CD14-positive monocyte (primary cell): Measurements from ENCODE around the gene RSL24D1. TPM values are rescaled to one million over a fixed set of nuclear protein-coding genes. Genes with fewer than 3 reads are reported as not detected.
"Not testable (repeated sequence)": the region's sequence is repeated elsewhere in the genome, so short reads cannot be mapped to it uniquely, and the experiment has no call there.

Source experiments
- DNase-seq, 3 donors: peaks; one replicate each; pipeline ENCODE4 v3.0.0-alpha.2; 2011 to 2022
- H2AFZ ChIP-seq: 2 replicates; pipeline ENCODE4 v1.6.0; 2012; ENCODE audit warnings: mild to moderate bottlenecking, low read depth, low read length, inconsistent platforms; ENCODE audit not compliant: insufficient read depth, poor library complexity, severe bottlenecking
- H3K27ac ChIP-seq, 2 donors: 1 replicate in 1 of 2; 2 replicates in 1 of 2; pipeline ENCODE4 v1.5.1; 2012 to 2013; ENCODE audit warnings: low read length in 2 of 2, control low read depth in 1 of 2, inconsistent platforms in 1 of 2, low read depth in 1 of 2, mild to moderate bottlenecking in 1 of 2
- H3K27me3 ChIP-seq, 2 donors: one replicate each; pipeline versions ENCODE4 v1.6.0 to v1.6.1; 2011 to 2013; ENCODE audit warnings: low read length in 2 of 2; ENCODE audit not compliant: control insufficient read depth in 2 of 2, insufficient read depth in 2 of 2
- H3K36me3 ChIP-seq, 2 donors: replicated peaks in 1 of 2; 1 replicate in 1 of 2; 2 replicates in 1 of 2; pipeline versions ENCODE4 v1.5.1 to v1.6.1; 2012 to 2013; ENCODE audit warnings: low read length in 2 of 2, control low read depth in 1 of 2, inconsistent platforms in 1 of 2, mild to moderate bottlenecking in 1 of 2; ENCODE audit not compliant: insufficient read depth in 2 of 2, control insufficient read depth in 1 of 2
- H3K4me1 ChIP-seq, 2 donors: 1 replicate in 1 of 2; 2 replicates in 1 of 2; pipeline versions ENCODE4 v1.5.1 to v1.6.1; 2012 to 2013; ENCODE audit warnings: low read length in 2 of 2, control low read depth in 1 of 2, inconsistent platforms in 1 of 2, mild to moderate bottlenecking in 1 of 2, moderate library complexity in 1 of 2; ENCODE audit not compliant: insufficient read depth in 2 of 2, control insufficient read depth in 1 of 2
- H3K4me2 ChIP-seq: replicated peaks from 2 replicates; pipeline ENCODE3; 2012; ENCODE audit warnings: low read length, moderate library complexity, mild to moderate bottlenecking; ENCODE audit not compliant: poor library complexity, severe bottlenecking; ENCODE audit errors: extremely low read depth
- H3K4me3 ChIP-seq, 3 experiments: fragments of 200-600 bp in 1 of 3; sonication (generic) in 1 of 3; replicated peaks in 1 of 3; 1 replicate in 2 of 3; 2 replicates in 1 of 3; pipeline ENCODE4 v1.5.1; 2011 to 2013; ENCODE audit warnings: low read length in 3 of 3, mild to moderate bottlenecking in 3 of 3, control low read depth in 2 of 3, low read depth in 2 of 3, inconsistent platforms in 1 of 3, moderate library complexity in 1 of 3
- H3K79me2 ChIP-seq: 2 replicates; pipeline ENCODE4 v1.6.0; 2012; ENCODE audit warnings: mild to moderate bottlenecking, control low read depth, inconsistent platforms, low read length, moderate library complexity; ENCODE audit not compliant: insufficient read depth
- H3K9ac ChIP-seq: 2 replicates; pipeline ENCODE4 v1.6.0; 2017; ENCODE audit warnings: low read length, mild to moderate bottlenecking; ENCODE audit not compliant: insufficient read depth, poor library complexity, severe bottlenecking
- H3K9me3 ChIP-seq, 2 donors: replicated peaks in 1 of 2; 1 replicate in 1 of 2; 2 replicates in 1 of 2; pipeline versions ENCODE4 v1.5.1 to v1.6.1; 2012 to 2013; ENCODE audit warnings: low read length in 2 of 2, control low read depth in 1 of 2; ENCODE audit not compliant: control insufficient read depth in 1 of 2, insufficient read depth in 1 of 2
- H4K20me1 ChIP-seq: 2 replicates; pipeline ENCODE4 v1.6.0; 2012; ENCODE audit warnings: mild to moderate bottlenecking, low read length, control low read depth, moderate library complexity; ENCODE audit not compliant: insufficient read depth
- H3K27ac Mint-ChIP-seq, 7 donors: one replicate each; pipeline ENCODE4 v1.8.0; 2020; ENCODE audit warnings: mild to moderate bottlenecking in 7 of 7, mixed read lengths in 7 of 7, moderate library complexity in 6 of 7, inconsistent platforms in 2 of 7
- H3K27me3 Mint-ChIP-seq, 3 donors: one replicate each; pipeline ENCODE4 v1.8.0; 2021 to 2022; ENCODE audit warnings: low read depth in 3 of 3, mild to moderate bottlenecking in 3 of 3, mixed read lengths in 3 of 3, moderate library complexity in 3 of 3, inconsistent platforms in 1 of 3
- H3K36me3 Mint-ChIP-seq, 2 donors: one replicate each; pipeline ENCODE4 v1.8.0; 2020; ENCODE audit warnings: mixed read lengths in 2 of 2, inconsistent platforms in 1 of 2, mild to moderate bottlenecking in 1 of 2
- H3K4me1 Mint-ChIP-seq: one replicate; pipeline ENCODE4 v1.8.0; 2020; ENCODE audit warnings: mild to moderate bottlenecking, mixed read lengths
- H3K4me3 Mint-ChIP-seq, 2 donors: one replicate each; pipeline ENCODE4 v1.8.0; 2020; ENCODE audit warnings: mild to moderate bottlenecking in 2 of 2, mixed read lengths in 2 of 2, moderate library complexity in 1 of 2
- H3K9me3 Mint-ChIP-seq, 7 donors: one replicate each; pipeline ENCODE4 v1.8.0; 2020 to 2022; ENCODE audit warnings: mixed read lengths in 7 of 7, mild to moderate bottlenecking in 6 of 7, moderate library complexity in 6 of 7, inconsistent platforms in 2 of 7
- WGBS: methylation state at CpG from one replicate; pipeline ENCODE4 v1.1.5; 2013; ENCODE audit warnings: missing lambda C conversion rate; ENCODE audit not compliant: insufficient coverage; 5-methylcytosine and 5-hydroxymethylcytosine counted together
- intact Hi-C, 2 donors: fragments of 100-400 bp; cut with micrococcal nuclease; formaldehyde crosslinking; loops; one replicate each; pipeline versions ENCODE4 v1.15.0 to v1.15.1; 2023
- polyA plus RNA-seq, 3 donors: library from polyadenylated mRNA; depleted of rRNA in 1 of 3; unstranded in 2 of 3; stranded (reverse) in 1 of 3; fragments of 300-500 nt in 2 of 3; fragments of >200 nt in 1 of 3; fragmentation: Illumina TruSeq in 2 of 3; gene quantifications; 1 replicate in 2 of 3; 2 replicates in 1 of 3; pipeline ENCODE4 v1.2.3, GENCODE V29; 2012 to 2021
- TF ChIP-seq, protein P1 (sequence below): fragments of 200-600 bp; IDR thresholded peaks from one replicate; pipeline ENCODE4 v1.8.0; 2022; ENCODE audit warnings: antibody characterized with exemption, mild to moderate bottlenecking

RSL24D1 gene
- polyA plus RNA-seq, 3 donors, result 28.0 to 84.2 (median 73.0) TPM

DNA sequence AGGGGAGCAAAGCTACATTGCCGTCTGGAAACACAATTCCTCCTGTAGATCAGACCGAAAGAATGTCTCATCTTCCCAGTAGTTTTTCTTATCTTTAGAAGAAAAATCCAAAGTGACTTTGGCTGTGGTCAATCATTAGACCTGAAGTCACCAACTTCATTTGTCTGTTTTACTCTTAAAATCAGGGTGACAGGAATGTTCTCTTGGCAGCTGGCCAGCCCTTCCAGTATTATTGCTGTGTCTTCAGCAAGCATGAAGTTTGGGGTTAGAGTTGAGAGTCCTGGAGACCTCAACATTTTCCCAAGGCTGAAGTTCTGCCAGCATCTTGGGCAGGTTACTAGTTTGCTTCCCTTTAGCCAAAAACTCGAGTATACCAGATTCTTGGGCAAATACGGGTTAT lies 32.5 kb downstream of the RSL24D1 start:
- Mint-ChIP-seq H3K9me3 (peaks cover 0 to 2% (median 0%) of the 10 kb centered on the region in 7 donors), H3K27me3 (peaks cover 0 to 2% (median 1%) of the 10 kb centered on the region in 3 donors), H3K4me3 (no peak overlapping the region), H3K27ac (no peak overlapping the region), H3K36me3 (no peaks in the 10 kb centered on the region), H3K4me1 (no peaks in the 10 kb centered on the region)
- H3K4me2 ChIP-seq, result no peak overlapping the region
- H3K9me3 ChIP-seq, result no peaks in the 10 kb centered on the region
- H3K9ac ChIP-seq, result no peak overlapping the region
- no peaks in the 10 kb centered on the region for H4K20me1 ChIP-seq
- intact Hi-C loops, result no loop called here
- no peak for DNase-seq
- H3K4me3 ChIP-seq, result no peak overlapping the region
- WGBS, result 83% methylated on average over 1 of the region's 4 CpGs
- TF ChIP-seq, protein P1, sequence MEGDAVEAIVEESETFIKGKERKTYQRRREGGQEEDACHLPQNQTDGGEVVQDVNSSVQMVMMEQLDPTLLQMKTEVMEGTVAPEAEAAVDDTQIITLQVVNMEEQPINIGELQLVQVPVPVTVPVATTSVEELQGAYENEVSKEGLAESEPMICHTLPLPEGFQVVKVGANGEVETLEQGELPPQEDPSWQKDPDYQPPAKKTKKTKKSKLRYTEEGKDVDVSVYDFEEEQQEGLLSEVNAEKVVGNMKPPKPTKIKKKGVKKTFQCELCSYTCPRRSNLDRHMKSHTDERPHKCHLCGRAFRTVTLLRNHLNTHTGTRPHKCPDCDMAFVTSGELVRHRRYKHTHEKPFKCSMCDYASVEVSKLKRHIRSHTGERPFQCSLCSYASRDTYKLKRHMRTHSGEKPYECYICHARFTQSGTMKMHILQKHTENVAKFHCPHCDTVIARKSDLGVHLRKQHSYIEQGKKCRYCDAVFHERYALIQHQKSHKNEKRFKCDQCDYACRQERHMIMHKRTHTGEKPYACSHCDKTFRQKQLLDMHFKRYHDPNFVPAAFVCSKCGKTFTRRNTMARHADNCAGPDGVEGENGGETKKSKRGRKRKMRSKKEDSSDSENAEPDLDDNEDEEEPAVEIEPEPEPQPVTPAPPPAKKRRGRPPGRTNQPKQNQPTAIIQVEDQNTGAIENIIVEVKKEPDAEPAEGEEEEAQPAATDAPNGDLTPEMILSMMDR, result no peak
- no peak overlapping the region for H2AFZ ChIP-seq
- no peaks in the 10 kb centered on the region for H3K79me2 ChIP-seq
- H3K36me3 ChIP-seq, result no peaks in the 10 kb centered on the region
- no peaks in the 10 kb centered on the region for H3K27me3 ChIP-seq
- H3K4me1 ChIP-seq, result no peaks in the 10 kb centered on the region
- H3K27ac ChIP-seq, result no peak overlapping the region

GRCh38 chr15:55151631-55152030 lies 45.1 kb downstream of the RSL24D1 start:
- no peaks in the 10 kb centered on the region for H3K79me2 ChIP-seq
- WGBS, result 90% methylated on average over 2 of the region's 3 CpGs
- H3K9ac ChIP-seq, result no peak overlapping the region
- H3K9me3 Mint-ChIP-seq, result peaks cover 0 to 6% (median 4%) of the 10 kb centered on the region in 7 donors
- H3K4me1 ChIP-seq, result no peaks in the 10 kb centered on the region
- no peaks in the 10 kb centered on the region for H3K36me3 ChIP-seq
- H3K36me3 Mint-ChIP-seq, result no peaks in the 10 kb centered on the region
- TF ChIP-seq, protein P1, result no peak
- DNase-seq, result no peak
- no peak overlapping the region for H3K4me2 ChIP-seq
- H3K27me3 Mint-ChIP-seq, result no peaks in the 10 kb centered on the region
- H3K4me1 Mint-ChIP-seq, result no peaks in the 10 kb centered on the region
- H3K9me3 ChIP-seq, result no peaks in the 10 kb centered on the region
- H3K27ac ChIP-seq, result no peak overlapping the region
- no peak overlapping the region for H3K4me3 ChIP-seq
- no peak overlapping the region for H2AFZ ChIP-seq
- H3K27me3 ChIP-seq, result no peaks in the 10 kb centered on the region
- H3K27ac Mint-ChIP-seq, result no peak overlapping the region
- intact Hi-C loops, result no loop called here
- H4K20me1 ChIP-seq, result no peaks in the 10 kb centered on the region
- H3K4me3 Mint-ChIP-seq, result no peak overlapping the region

- 100% methylated on average over 3 of the region's 8 CpGs for WGBS
- H3K79me2 ChIP-seq, DNase-seq, H3K9ac ChIP-seq, H3K4me1 Mint-ChIP-seq, H3K4me2 ChIP-seq, H4K20me1 ChIP-seq, H3K27ac Mint-ChIP-seq, H3K4me1 ChIP-seq, H3K36me3 Mint-ChIP-seq, H3K4me3 Mint-ChIP-seq, H3K4me3 ChIP-seq, H2AFZ ChIP-seq, H3K36me3 ChIP-seq, H3K27me3 ChIP-seq, H3K27me3 Mint-ChIP-seq, intact Hi-C loops, H3K27ac ChIP-seq: not testable (repeated sequence)
- peaks cover 20 to 48% (median 34%) of the 10 kb centered on the region in 7 donors for H3K9me3 Mint-ChIP-seq
- peaks cover 8 to 11% of the 10 kb centered on the region in 2 donors for H3K9me3 ChIP-seq
Measured at GRCh38 chr15:55143132-55143531, 53.6 kb downstream of the RSL24D1 start.
